ENCODE data around the gene CNIH2.
"Not testable (repeated sequence)": the region's sequence is repeated elsewhere in the genome, so short reads cannot be mapped to it uniquely, and the experiment has no call there.

CNIH2 gene

DNA sequence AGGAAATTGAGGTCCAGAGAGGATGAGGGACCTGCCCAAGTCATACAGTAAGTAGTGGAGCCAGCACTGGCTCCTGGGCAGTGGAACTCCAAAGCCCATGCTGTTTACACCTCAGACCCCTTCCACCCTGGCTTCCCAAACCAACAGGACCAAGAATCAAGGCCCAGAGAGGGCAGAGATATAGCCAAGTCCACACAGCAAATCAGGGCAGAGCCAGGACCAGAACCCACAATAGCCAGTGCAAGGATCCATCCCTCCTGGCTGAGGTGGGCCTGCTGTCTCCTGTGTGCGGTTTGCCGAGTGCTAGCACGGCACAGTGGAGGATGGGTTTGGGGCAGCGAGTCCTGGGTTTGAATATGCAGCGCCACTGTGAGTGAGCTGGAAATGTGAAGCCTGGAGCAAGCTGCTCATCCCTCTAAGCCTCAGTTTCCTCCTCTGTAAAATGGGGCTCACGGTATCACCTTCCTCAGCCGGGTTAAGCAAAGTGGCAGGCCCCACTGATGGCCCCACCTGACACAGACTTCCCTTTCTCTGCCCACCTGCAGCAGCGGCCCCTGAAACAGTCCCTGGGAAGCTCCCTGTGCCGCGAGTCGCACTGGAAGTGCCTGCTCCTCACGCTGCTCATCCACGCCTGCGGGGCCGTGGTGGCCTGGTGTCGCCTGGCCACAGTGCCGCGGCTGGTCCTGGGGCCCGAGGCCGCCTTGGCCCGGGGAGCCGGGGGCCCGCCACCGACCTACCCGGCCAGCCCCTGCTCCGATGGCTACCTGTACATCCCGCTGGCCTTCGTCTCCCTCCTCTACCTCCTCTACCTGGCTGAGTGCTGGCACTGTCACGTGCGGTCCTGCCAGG, 16.0 kb downstream of the CNIH2 start:
- H3K27ac ChIP-seq (ENCODE audit: low read length) = no peak overlapping the region
- no peak overlapping the region for H3K4me3 ChIP-seq (ENCODE audit: low read depth in 1 of 2, low read length in 2 of 2)
- H3K4me1 ChIP-seq (ENCODE audit: control insufficient read depth in 1 of 2, insufficient read depth in 2 of 2, low read length in 2 of 2) = peaks cover 5 to 15% of the 10 kb centered on the region in 2 donors
- peaks cover 0 to 3% of the 10 kb centered on the region in 2 donors for H3K36me3 ChIP-seq (ENCODE audit: control insufficient read depth in 1 of 2, insufficient read depth in 2 of 2, low read length in 2 of 2)
- H3K9me3 ChIP-seq (ENCODE audit: control insufficient read depth in 1 of 2, low read length in 2 of 2) = no peaks in the 10 kb centered on the region
- H3K27me3 ChIP-seq (ENCODE audit: low read depth, low read length) = peaks cover 21% of the 10 kb centered on the region

DNA sequence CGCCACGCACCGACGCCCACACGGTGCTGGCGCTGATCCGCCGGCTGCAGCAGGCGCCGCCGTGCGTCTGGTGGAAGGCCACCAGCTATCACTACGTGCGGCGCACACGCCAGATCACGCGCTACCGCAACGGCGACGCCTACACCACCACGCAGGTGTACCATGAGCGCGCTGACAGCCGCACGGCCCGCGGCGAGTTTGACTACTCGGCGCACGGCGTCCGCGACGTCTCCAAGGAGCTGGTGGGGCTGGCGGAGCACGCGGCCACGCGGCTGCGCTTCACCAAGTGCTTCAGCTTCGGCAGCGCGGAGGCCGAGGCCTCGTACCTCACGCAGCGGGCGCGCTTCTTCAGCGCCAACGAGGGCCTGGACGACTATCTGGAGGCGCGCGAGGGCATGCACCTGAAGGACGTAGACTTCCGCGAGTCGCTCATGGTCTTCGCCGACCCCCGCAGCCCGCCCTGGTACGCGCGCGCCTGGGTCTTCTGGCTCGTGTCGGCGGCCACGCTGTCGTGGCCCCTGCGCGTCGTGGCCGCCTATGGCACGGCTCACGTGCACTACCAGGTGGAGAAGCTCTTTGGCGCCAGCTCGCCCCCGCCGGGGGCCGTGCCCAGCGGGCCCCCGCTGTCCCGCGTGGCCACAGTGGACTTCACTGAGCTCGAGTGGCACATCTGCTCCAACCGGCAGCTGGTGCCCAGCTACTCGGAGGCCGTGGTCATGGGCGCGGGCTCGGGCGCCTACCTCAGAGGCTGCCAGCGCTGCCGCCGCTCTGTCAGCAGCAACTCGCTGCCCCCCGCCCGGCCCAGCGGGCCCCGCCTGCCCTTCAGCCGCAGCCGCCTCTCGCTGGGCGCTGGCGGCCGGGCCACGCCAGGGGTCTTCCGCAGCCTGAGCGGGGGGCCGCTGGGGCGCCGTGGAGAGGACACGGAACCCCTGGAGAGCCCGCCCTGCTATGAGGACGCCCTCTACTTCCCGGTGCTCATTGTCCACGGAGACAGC, 16.9 kb downstream of the CNIH2 start:
- Histone ChIP-seq H3K36me3 (ENCODE audit: control insufficient read depth in 1 of 2, insufficient read depth in 2 of 2, low read length in 2 of 2) (no peaks in the 10 kb centered on the region), H3K27me3 (ENCODE audit: low read depth, low read length) (peaks cover 21% of the 10 kb centered on the region), H3K9me3 (ENCODE audit: control insufficient read depth in 1 of 2, low read length in 2 of 2) (no peaks in the 10 kb centered on the region), H3K27ac (ENCODE audit: low read length) (no peak overlapping the region), H3K4me1 (ENCODE audit: control insufficient read depth in 1 of 2, insufficient read depth in 2 of 2, low read length in 2 of 2) (peaks cover 2 to 9% of the 10 kb centered on the region in 2 donors), H3K4me3 (ENCODE audit: low read depth in 1 of 2, low read length in 2 of 2) (no peak overlapping the region)

DNA sequence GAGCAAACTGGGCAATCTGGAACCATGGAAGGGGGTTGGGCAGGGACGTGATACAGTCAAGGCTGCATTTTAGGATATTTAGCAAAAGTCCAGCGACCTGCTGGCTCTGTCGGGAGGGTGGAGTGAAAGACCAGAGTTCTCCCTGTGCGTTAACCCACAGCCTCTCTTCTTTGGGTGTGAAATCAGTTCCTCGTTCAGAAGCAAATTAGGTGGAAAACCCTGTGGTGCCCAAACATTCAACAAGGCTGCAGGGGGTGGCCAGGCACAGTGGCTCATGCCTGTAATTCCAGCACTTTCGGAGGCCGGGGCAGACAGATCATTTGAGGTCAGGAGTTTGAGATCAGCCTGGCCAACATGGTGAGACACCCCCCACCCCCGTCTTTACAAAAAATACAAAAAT, 19.6 kb downstream of the CNIH2 start:
- H3K36me3 ChIP-seq (ENCODE audit: control insufficient read depth in 1 of 2, insufficient read depth in 2 of 2, low read length in 2 of 2) = no peaks in the 10 kb centered on the region
- H3K4me1 ChIP-seq (ENCODE audit: control insufficient read depth in 1 of 2, insufficient read depth in 2 of 2, low read length in 2 of 2) = no peaks in the 10 kb centered on the region
- no peaks in the 10 kb centered on the region for H3K9me3 ChIP-seq (ENCODE audit: control insufficient read depth in 1 of 2, low read length in 2 of 2)
- no peak overlapping the region for H3K27ac ChIP-seq (ENCODE audit: low read length)
- H3K4me3 ChIP-seq (ENCODE audit: low read depth in 1 of 2, low read length in 2 of 2) = no peak overlapping the region
- H3K27me3 ChIP-seq (ENCODE audit: low read depth, low read length) = peaks cover 12% of the 10 kb centered on the region

DNA sequence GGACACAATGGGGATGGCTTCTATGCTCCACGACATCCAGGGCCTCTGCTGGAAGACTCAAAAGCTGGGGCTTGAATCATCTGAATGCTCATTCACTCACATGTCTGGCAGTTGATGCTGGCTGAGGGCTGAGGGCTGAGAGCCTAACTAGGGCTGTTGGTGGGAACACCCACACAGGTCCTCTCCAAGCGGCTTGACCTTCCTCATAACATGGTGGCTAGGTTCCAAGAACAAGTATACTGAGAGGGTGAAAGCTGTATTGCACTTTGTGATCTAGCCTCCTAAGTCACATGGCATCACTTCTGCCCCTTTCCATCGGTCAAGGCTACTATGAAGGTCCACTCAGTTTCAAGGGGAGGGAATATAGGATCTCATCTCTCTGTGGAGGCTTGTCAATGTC, 21.2 kb downstream of the CNIH2 start:
- Histone ChIP-seq H3K27ac (ENCODE audit: low read length) (no peak overlapping the region), H3K36me3 (ENCODE audit: control insufficient read depth in 1 of 2, insufficient read depth in 2 of 2, low read length in 2 of 2) (no peaks in the 10 kb centered on the region), H3K27me3 (ENCODE audit: low read depth, low read length) (no peaks in the 10 kb centered on the region), H3K9me3 (ENCODE audit: control insufficient read depth in 1 of 2, low read length in 2 of 2) (no peaks in the 10 kb centered on the region), H3K4me1 (ENCODE audit: control insufficient read depth in 1 of 2, insufficient read depth in 2 of 2, low read length in 2 of 2) (no peaks in the 10 kb centered on the region), H3K4me3 (ENCODE audit: low read depth in 1 of 2, low read length in 2 of 2) (no peak overlapping the region)

DNA sequence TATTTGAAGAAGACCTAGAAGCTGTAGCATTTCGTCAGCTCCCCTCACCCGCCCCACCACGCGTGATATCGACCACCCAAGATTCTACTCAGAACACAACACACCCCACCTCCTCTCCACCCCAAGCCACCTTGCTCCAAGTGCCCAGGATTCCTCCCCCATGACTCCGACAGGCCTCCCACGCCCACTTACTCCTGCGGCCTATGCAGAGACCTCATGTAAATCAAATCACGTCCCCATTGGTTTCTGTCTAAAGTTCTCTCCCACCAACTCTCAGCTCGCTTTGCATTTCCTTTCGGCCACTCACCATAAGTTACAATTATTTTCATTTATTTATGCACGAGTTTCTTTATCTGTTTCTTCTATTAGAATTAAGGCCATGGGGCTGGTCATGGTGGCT, 24.7 kb downstream of the CNIH2 start:
- Histone ChIP-seq H3K9me3 (ENCODE audit: control insufficient read depth in 1 of 2, low read length in 2 of 2) (no peaks in the 10 kb centered on the region), H3K4me1 (ENCODE audit: control insufficient read depth in 1 of 2, insufficient read depth in 2 of 2, low read length in 2 of 2) (no peaks in the 10 kb centered on the region), H3K27ac (ENCODE audit: low read length) (no peak overlapping the region), H3K4me3 (ENCODE audit: low read depth in 1 of 2, low read length in 2 of 2) (no peak overlapping the region), H3K36me3 (ENCODE audit: control insufficient read depth in 1 of 2, insufficient read depth in 2 of 2, low read length in 2 of 2) (no peaks in the 10 kb centered on the region), H3K27me3 (ENCODE audit: low read depth, low read length) (no peaks in the 10 kb centered on the region)

DNA sequence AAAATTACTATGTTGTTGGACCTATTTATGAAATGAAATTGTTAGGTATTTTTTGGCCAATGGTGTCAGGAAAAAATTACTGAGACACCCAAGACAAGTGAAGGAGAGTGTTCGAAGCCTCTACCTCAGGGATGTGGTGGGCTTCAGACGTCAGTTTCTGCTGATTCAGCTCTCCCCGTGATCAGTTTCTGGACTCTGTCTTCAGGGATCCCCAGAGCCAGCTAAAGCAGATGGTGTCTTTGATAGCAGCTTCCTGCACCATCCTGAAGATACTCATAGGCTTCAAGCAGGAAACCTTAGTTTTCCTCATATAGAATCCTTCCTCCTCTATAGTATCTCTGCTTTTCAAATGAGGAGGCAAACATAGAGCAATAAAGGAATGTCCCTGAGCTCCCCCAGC, 31.5 kb downstream of the CNIH2 start:
- Histone ChIP-seq H3K27ac (ENCODE audit: low read length) (no peak overlapping the region), H3K36me3 (ENCODE audit: control insufficient read depth in 1 of 2, insufficient read depth in 2 of 2, low read length in 2 of 2) (no peaks in the 10 kb centered on the region), H3K4me3 (ENCODE audit: low read depth in 1 of 2, low read length in 2 of 2) (no peak overlapping the region), H3K4me1 (ENCODE audit: control insufficient read depth in 1 of 2, insufficient read depth in 2 of 2, low read length in 2 of 2) (peaks cover 0 to 22% of the 10 kb centered on the region in 2 donors), H3K27me3 (ENCODE audit: low read depth, low read length) (no peaks in the 10 kb centered on the region), H3K9me3 (ENCODE audit: control insufficient read depth in 1 of 2, low read length in 2 of 2) (no peaks in the 10 kb centered on the region)

DNA sequence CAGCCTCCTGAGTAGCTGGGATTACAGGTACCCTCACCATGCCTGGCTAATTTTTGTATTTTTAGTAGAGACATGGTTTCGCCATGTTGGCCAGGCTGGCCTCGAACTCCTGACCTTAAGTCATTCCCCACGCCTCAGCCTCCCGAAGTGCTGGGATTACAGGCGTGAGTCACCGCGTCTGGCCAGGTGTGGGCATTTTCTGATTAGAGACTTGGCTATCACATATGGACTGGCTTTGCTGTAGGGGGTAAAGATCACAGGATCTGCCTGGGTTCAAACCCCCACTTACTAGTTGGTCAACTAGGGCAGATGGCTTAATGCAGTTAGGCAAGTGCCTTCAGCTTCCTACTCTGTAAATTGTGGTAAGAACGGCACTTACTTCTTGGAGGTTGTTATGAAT, 32.3 kb downstream of the CNIH2 start:
- no peaks in the 10 kb centered on the region for H3K9me3 ChIP-seq (ENCODE audit: control insufficient read depth in 1 of 2, low read length in 2 of 2)
- H3K36me3 ChIP-seq (ENCODE audit: control insufficient read depth in 1 of 2, insufficient read depth in 2 of 2, low read length in 2 of 2) = no peaks in the 10 kb centered on the region
- no peak overlapping the region for H3K27ac ChIP-seq (ENCODE audit: low read length)
- peaks cover 0 to 30% of the 10 kb centered on the region in 2 donors for H3K4me1 ChIP-seq (ENCODE audit: control insufficient read depth in 1 of 2, insufficient read depth in 2 of 2, low read length in 2 of 2)
- no peaks in the 10 kb centered on the region for H3K27me3 ChIP-seq (ENCODE audit: low read depth, low read length)
- H3K4me3 ChIP-seq (ENCODE audit: low read depth in 1 of 2, low read length in 2 of 2) = no peak overlapping the region

DNA sequence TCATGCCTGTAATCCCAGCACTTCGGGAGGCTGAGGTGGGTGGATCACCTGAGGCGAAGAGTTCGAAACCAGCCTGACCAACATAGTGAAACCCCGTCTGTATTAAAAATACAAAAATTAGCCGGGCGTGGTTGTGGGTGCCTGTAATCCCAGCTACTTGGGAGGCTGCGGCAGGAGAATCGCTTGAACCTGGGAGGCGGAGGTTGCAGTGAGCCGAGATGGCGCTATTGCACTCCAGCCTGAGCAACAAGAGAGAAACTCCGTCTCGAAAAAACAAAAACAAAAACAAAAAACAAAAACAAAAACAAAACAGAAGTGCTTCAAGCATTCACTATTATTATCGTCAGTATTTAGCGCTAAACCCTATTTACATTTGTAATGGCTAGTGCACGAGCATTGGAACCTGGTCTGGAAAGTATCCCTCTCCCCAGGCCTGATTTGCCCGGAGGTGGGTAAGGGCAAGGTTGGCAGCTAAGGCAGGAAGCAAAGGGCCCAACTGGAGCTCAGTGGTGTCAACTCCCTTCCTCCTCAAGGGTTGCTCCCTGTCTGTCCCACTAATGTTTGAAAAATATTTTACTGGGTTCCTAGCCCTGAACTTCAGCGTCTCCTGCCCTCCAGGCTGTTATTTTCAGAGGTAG, 32.9 kb downstream of the CNIH2 start:
- H3K36me3 ChIP-seq (ENCODE audit: control insufficient read depth in 1 of 2, insufficient read depth in 2 of 2, low read length in 2 of 2); H3K27ac ChIP-seq (ENCODE audit: low read length); H3K4me3 ChIP-seq (ENCODE audit: low read depth in 1 of 2, low read length in 2 of 2); H3K9me3 ChIP-seq (ENCODE audit: control insufficient read depth in 1 of 2, low read length in 2 of 2); H3K27me3 ChIP-seq (ENCODE audit: low read depth, low read length): not testable (repeated sequence)
- peaks cover 0 to 36% of the 10 kb centered on the region in 2 donors for H3K4me1 ChIP-seq (ENCODE audit: control insufficient read depth in 1 of 2, insufficient read depth in 2 of 2, low read length in 2 of 2)

DNA sequence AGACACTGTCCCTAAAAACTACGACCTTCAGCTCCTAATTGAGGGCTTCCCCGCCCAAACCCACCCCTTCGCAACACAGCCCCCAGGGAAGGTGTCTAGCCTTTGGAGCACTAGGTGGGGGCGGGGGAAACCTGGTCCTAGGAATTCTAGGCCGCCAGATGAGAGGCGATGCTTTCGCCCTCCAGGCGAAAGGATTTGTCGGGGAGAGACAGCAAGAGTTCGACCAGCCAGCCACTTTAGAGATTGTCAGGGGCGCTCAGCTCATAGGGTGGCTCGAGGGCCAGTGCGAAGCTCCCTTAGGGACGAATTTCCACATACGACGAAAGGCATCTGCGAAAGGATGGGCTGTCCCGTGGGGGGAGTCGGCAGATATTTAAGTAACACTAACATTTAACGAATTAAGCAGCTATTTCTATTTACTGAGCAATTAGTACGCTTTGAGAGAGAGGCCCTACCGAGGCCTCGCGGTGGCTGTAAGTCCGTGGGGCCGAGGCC, 33.5 kb downstream of the CNIH2 start:
- Histone ChIP-seq H3K9me3 (ENCODE audit: control insufficient read depth in 1 of 2, low read length in 2 of 2) (no peaks in the 10 kb centered on the region), H3K4me3 (ENCODE audit: low read depth in 1 of 2, low read length in 2 of 2) (peak overlapping the region; percentile 70 to 75), H3K4me1 (ENCODE audit: control insufficient read depth in 1 of 2, insufficient read depth in 2 of 2, low read length in 2 of 2) (peaks cover 0 to 42% of the 10 kb centered on the region in 2 donors), H3K36me3 (ENCODE audit: control insufficient read depth in 1 of 2, insufficient read depth in 2 of 2, low read length in 2 of 2) (no peaks in the 10 kb centered on the region), H3K27ac (ENCODE audit: low read length) (peak overlapping the region; percentile 82), H3K27me3 (ENCODE audit: low read depth, low read length) (no peaks in the 10 kb centered on the region)

DNA sequence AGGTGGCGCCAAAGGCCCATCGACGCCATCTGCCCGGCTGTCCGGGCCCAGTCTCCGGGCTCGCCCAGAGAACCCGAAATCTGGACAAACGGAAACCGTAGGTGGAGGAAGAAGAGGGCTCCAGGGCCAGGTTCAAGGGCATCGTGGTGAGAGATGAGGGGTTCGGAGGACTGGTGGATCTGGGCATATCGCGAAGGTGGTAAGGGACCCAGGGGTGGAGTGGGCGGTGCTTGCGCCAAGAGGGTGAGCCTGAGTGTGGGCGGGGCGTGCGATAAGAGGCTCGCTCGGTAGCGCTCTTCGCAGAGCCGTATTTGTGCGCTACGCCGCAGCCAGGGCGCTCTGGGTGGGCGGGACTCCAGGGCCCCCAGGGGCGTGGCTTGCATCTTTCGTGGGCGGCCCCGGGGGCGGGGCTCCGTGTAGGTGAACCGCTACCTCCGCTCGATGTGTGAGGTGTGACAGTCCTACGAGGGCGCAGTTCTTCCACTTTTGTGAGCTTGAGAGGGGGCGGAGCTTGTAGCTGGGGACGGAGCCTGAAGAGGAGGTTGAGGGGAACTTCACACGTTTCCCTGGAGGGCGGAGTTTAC, 34.1 kb downstream of the CNIH2 start:
- Histone ChIP-seq H3K27ac (ENCODE audit: low read length) (peak overlapping the region; percentile 82), H3K4me3 (ENCODE audit: low read depth in 1 of 2, low read length in 2 of 2) (peak overlapping the region; percentile 70 to 75), H3K9me3 (ENCODE audit: control insufficient read depth in 1 of 2, low read length in 2 of 2) (no peaks in the 10 kb centered on the region), H3K27me3 (ENCODE audit: low read depth, low read length) (no peaks in the 10 kb centered on the region), H3K4me1 (ENCODE audit: control insufficient read depth in 1 of 2, insufficient read depth in 2 of 2, low read length in 2 of 2) (peaks cover 0 to 47% of the 10 kb centered on the region in 2 donors), H3K36me3 (ENCODE audit: control insufficient read depth in 1 of 2, insufficient read depth in 2 of 2, low read length in 2 of 2) (no peaks in the 10 kb centered on the region)

Data from muscle layer of duodenum (tissue), 2 donors.